Measurements from ENCODE around the gene LIPT1. TPM values are rescaled to one million over a fixed set of nuclear protein-coding genes. Genes with fewer than 3 reads are reported as not detected.
"Not testable (repeated sequence)": the region's sequence is repeated elsewhere in the genome, so short reads cannot be mapped to it uniquely, and the experiment has no call there.

Gene LIPT1
- total RNA-seq, 1 donor from 2014 or later = 3.4 TPM

GRCh38 chr2:99127981-99128380 is 26.8 kb upstream of the LIPT1 start:
- Histone ChIP-seq H3K4me3 (ENCODE audit: insufficient read depth, low read depth, low read length) (no peak overlapping the region), H3K4me2 (ENCODE audit: low read length) (no peak overlapping the region), H3K9me3 (ENCODE audit: insufficient read depth, low read depth, low read length) (no peaks in the 10 kb centered on the region), H4K20me1 (ENCODE audit: insufficient read depth, low read length) (no peaks in the 10 kb centered on the region), H3K27ac (ENCODE audit: low read depth, low read length) (no peak overlapping the region), H3K79me2 (ENCODE audit: insufficient read depth, low read length) (no peaks in the 10 kb centered on the region), H3K4me1 (ENCODE audit: insufficient read depth, low read length) (no peaks in the 10 kb centered on the region), H3K9ac (ENCODE audit: low read length) (no peak overlapping the region), H3K27me3 (ENCODE audit: insufficient read depth, low read length) (no peaks in the 10 kb centered on the region), H3K36me3 (ENCODE audit: insufficient read depth, low read length) (no peaks in the 10 kb centered on the region), H2AFZ (ENCODE audit: low read depth, low read length) (no peak overlapping the region)
- Mint-ChIP-seq H3K9me3 (ENCODE audit: unreplicated experiment) (peaks cover 23% of the 10 kb centered on the region), H3K27me3 (ENCODE audit: low read depth, unreplicated experiment) (no peaks in the 10 kb centered on the region), H3K27ac (ENCODE audit: unreplicated experiment) (no peak overlapping the region), H3K4me1 (ENCODE audit: low read depth, unreplicated experiment) (no peaks in the 10 kb centered on the region), H3K36me3 (ENCODE audit: low read depth, unreplicated experiment) (peaks cover 4% of the 10 kb centered on the region), H3K4me3 (ENCODE audit: unreplicated experiment) (no peak overlapping the region)
- FAIRE-seq (no peak), DNase-seq (ENCODE audit: low read depth) (no peak)
- TF ChIP-seq EZH2 (IDR thresholded peaks at IDR 0.05; ENCODE audit: insufficient read depth, low read length) = no peak
- no peak for TF ChIP-seq CTCF (IDR thresholded peaks at IDR 0.05; ENCODE audit: insufficient read depth, low read depth, low read length)

DNA sequence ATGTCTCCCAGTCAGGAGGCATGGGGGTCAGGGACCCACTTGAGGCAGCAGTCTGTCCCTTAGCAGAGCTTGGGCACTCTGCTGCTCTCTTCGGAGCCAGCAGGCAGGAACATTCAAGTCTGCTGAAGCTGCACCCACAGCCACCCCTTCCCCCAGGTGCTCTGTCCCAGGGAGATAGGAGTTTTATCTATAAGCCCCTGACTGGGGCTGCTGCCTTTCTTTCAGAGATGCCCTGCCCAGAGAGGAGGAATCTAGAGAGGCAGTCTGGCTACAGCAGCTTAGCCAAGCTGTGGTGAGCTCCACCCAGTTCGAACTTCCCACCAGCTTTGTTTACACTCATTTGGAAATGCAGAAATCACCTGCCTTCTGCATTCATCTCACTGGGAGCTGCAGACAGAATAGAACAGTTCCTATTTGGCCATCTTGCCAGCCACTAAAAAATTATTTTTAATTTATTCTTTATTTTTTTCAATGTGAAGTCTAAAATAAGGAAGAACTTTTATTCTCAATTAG is 19.7 kb upstream of the LIPT1 start:
- H3K36me3 ChIP-seq (ENCODE audit: insufficient read depth, low read length); H2AFZ ChIP-seq (ENCODE audit: low read depth, low read length); H3K9ac ChIP-seq (ENCODE audit: low read length); H3K4me3 Mint-ChIP-seq (ENCODE audit: unreplicated experiment); H3K79me2 ChIP-seq (ENCODE audit: insufficient read depth, low read length); H3K9me3 ChIP-seq (ENCODE audit: insufficient read depth, low read depth, low read length); H3K27ac Mint-ChIP-seq (ENCODE audit: unreplicated experiment); H3K4me2 ChIP-seq (ENCODE audit: low read length); H3K27me3 ChIP-seq (ENCODE audit: insufficient read depth, low read length); H3K4me3 ChIP-seq (ENCODE audit: insufficient read depth, low read depth, low read length); DNase-seq (ENCODE audit: low read depth); H3K27me3 Mint-ChIP-seq (ENCODE audit: low read depth, unreplicated experiment); H3K4me1 Mint-ChIP-seq (ENCODE audit: low read depth, unreplicated experiment); H3K27ac ChIP-seq (ENCODE audit: low read depth, low read length); FAIRE-seq; H3K4me1 ChIP-seq (ENCODE audit: insufficient read depth, low read length); H4K20me1 ChIP-seq (ENCODE audit: insufficient read depth, low read length): not testable (repeated sequence)
- peaks cover 15% of the 10 kb centered on the region for H3K36me3 Mint-ChIP-seq (ENCODE audit: low read depth, unreplicated experiment)
- peaks cover 34% of the 10 kb centered on the region for H3K9me3 Mint-ChIP-seq (ENCODE audit: unreplicated experiment)

DNA sequence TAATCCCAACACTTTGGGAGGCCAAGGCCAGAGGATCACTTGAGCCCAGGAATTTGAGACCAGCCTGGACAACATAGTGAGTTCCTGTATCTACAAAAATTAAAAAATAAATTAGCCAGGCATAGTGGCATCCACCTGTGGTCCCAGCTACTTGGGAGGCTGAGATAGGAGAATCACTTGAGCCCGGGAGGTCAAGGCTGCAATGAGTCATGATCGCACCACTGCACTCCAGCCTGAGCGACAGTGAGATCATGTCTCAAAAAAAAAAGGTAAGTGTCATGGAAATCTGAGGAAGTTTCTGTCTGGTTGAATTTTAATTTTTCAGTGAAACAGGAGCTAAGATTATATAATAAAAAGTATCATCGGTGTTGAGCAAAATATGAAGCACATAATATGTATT is 15.8 kb upstream of the LIPT1 start:
- peaks cover 5% of the 10 kb centered on the region for H3K27me3 ChIP-seq (ENCODE audit: insufficient read depth, low read length)
- H3K36me3 ChIP-seq (ENCODE audit: insufficient read depth, low read length) = no peaks in the 10 kb centered on the region
- H3K4me2 ChIP-seq (ENCODE audit: low read length) = no peak overlapping the region
- no peaks in the 10 kb centered on the region for H4K20me1 ChIP-seq (ENCODE audit: insufficient read depth, low read length)
- DNase-seq (ENCODE audit: low read depth) (no peak), FAIRE-seq (no peak)
- Mint-ChIP-seq H3K27ac (ENCODE audit: unreplicated experiment) (no peak overlapping the region), H3K36me3 (ENCODE audit: low read depth, unreplicated experiment) (peaks cover 4% of the 10 kb centered on the region), H3K9me3 (ENCODE audit: unreplicated experiment) (peaks cover 8% of the 10 kb centered on the region), H3K27me3 (ENCODE audit: low read depth, unreplicated experiment) (no peaks in the 10 kb centered on the region), H3K4me3 (ENCODE audit: unreplicated experiment) (peak overlapping the region; percentile 6), H3K4me1 (ENCODE audit: low read depth, unreplicated experiment) (peaks cover 3% of the 10 kb centered on the region)
- TF ChIP-seq EZH2 (IDR thresholded peaks at IDR 0.05; ENCODE audit: insufficient read depth, low read length) (no peak), CTCF (IDR thresholded peaks at IDR 0.05; ENCODE audit: insufficient read depth, low read depth, low read length) (no peak)
- no peak overlapping the region for H2AFZ ChIP-seq (ENCODE audit: low read depth, low read length)
- peaks cover 10% of the 10 kb centered on the region for H3K4me1 ChIP-seq (ENCODE audit: insufficient read depth, low read length)
- no peaks in the 10 kb centered on the region for H3K79me2 ChIP-seq (ENCODE audit: insufficient read depth, low read length)
- H3K27ac ChIP-seq (ENCODE audit: low read depth, low read length) = no peak overlapping the region
- H3K9me3 ChIP-seq (ENCODE audit: insufficient read depth, low read depth, low read length) = no peaks in the 10 kb centered on the region
- no peak overlapping the region for H3K4me3 ChIP-seq (ENCODE audit: insufficient read depth, low read depth, low read length)
- no peak overlapping the region for H3K9ac ChIP-seq (ENCODE audit: low read length)

Data from astrocyte (in vitro differentiated cells and primary cell).